Right lobe of liver (tissue), 4 donors: ENCODE data around the gene TENM4.

Experiments
- CTCF ChIP-seq, 4 donors: fragments of 200-600 bp in 3 of 4; fragments of 450-650 bp in 1 of 4; IDR thresholded peaks; one replicate each; pipeline versions ENCODE4 v1.5.1 to v1.8.0; 2016 to 2022; ENCODE audit warnings: antibody characterized with exemption in 4 of 4, mild to moderate bottlenecking in 2 of 4
- POLR2A ChIP-seq: fragments of 450-650 bp; IDR thresholded peaks from one replicate; pipeline ENCODE4 v1.6.1; 2017; ENCODE audit warnings: antibody characterized with exemption, mild to moderate bottlenecking
- donor health status: DM: no; HTN: no; CAD: no.
- donor health status: DM: no; HTN: no; CAD: no.
- donor health status: DM: no; HTN: yes; CAD: no.

- TF ChIP-seq CTCF (IDR thresholded peaks at IDR 0.05) (no peak), POLR2A (no peak)
Observed at GRCh38 chr11:78730267-78730824, 710.5 kb downstream of the TENM4 start.
